Upper lobe of left lung (tissue), 4 donors: Measurements from ENCODE around the gene CACNG5.

Experiments
- EP300 ChIP-seq, 4 donors: sonication (generic); formaldehyde crosslinking; IDR thresholded peaks; one replicate each; pipeline ENCODE4 v1.5.1; 2017; ENCODE audit warnings: antibody characterized with exemption in 4 of 4, control low read depth in 2 of 4
- POLR2A ChIP-seq, 4 donors: fragments of 450-650 bp; IDR thresholded peaks; one replicate each; pipeline ENCODE4 v1.5.1; 2016 to 2017; ENCODE audit warnings: antibody characterized with exemption in 4 of 4, mild to moderate bottlenecking in 2 of 4
- POLR2AphosphoS5 ChIP-seq, 2 donors: sonication (generic); formaldehyde crosslinking; IDR thresholded peaks; one replicate each; pipeline ENCODE4 v1.5.1; 2017; ENCODE audit warnings: antibody characterized with exemption in 2 of 2
- TF ChIP-seq, protein P1 (sequence below), 6 experiments: fragments of 450-650 bp in 4 of 6; fragments of 200-600 bp in 2 of 6; sonication (generic) in 2 of 6; IDR thresholded peaks; one replicate each; pipeline ENCODE4 v1.5.1; 2016 to 2019; ENCODE audit warnings: antibody characterized with exemption in 6 of 6

DNA sequence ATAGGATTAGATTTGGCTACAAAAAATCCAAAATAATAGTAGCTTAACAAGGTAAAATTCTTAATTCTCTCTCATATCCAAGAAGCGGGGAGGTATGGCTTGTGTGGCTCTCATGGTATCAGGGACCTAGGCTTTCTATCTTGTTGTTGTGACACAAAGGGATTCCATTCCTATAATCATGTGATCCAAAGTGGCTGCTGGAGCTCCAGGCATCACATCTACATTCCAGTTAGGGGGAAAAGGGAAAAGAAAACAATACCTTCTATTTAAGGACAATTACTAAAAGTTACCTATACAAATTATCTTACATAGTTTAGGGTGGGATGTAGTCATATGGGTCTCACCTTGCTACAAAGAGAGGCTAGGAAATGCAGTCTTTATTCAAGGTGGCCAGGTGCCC lies 82.0 kb downstream of the CACNG5 start:
- TF ChIP-seq, protein P1, sequence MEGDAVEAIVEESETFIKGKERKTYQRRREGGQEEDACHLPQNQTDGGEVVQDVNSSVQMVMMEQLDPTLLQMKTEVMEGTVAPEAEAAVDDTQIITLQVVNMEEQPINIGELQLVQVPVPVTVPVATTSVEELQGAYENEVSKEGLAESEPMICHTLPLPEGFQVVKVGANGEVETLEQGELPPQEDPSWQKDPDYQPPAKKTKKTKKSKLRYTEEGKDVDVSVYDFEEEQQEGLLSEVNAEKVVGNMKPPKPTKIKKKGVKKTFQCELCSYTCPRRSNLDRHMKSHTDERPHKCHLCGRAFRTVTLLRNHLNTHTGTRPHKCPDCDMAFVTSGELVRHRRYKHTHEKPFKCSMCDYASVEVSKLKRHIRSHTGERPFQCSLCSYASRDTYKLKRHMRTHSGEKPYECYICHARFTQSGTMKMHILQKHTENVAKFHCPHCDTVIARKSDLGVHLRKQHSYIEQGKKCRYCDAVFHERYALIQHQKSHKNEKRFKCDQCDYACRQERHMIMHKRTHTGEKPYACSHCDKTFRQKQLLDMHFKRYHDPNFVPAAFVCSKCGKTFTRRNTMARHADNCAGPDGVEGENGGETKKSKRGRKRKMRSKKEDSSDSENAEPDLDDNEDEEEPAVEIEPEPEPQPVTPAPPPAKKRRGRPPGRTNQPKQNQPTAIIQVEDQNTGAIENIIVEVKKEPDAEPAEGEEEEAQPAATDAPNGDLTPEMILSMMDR (IDR thresholded peaks at IDR 0.05): no peak
- TF ChIP-seq EP300 (IDR thresholded peaks at IDR 0.05): no peak
- TF ChIP-seq POLR2A (IDR thresholded peaks at IDR 0.05): no peak
- no peak for TF ChIP-seq POLR2AphosphoS5 (IDR thresholded peaks at IDR 0.05)
